HG03520 (cell line): ENCODE measurements around the gene NEURL1B.
"Not testable (repeated sequence)": the region's sequence is repeated elsewhere in the genome, so short reads cannot be mapped to it uniquely, and the experiment has no call there.

Experiments
- ATAC-seq: cut with Tn5 transposase; IDR thresholded peaks from one replicate; pipeline ENCODE4 v1.9.1; 2021; ENCODE audit warnings: mild to moderate bottlenecking, moderate library complexity; ENCODE audit not compliant: unreplicated experiment

Gene NEURL1B

DNA sequence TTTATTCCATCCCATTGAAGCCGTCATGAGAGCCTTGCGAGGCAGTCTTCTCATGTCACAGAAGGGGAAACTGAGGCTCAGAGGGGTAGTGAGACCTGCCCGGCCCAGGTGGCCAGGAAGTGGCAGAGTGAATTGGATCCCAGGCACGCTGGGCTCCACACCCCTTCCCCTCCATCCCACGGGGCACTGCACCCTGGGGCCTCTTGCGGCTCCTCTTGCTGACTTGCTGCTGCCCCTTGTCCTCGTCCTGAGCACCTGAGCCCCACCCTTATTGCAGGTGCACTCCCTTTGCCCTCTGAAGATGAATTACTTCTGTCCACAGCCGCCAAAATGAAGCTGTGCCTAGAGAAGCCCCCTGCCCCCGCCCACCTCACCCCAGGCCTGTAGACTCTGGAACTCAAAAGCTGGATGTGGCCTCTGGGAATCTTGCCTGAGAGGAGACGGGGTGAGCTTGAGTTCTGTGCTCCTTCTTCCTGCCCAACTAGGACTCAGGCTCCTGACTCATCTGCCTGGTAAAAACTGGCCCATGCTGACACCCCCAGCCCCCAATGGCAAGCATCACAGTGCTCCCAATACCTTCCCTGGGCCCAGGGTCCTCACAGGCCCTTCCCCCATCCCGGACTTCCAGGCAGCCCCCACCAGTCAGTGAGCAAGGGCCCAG is 6.4 kb downstream of the NEURL1B start:
- ATAC-seq = no peak

GRCh38 chr5:172648013-172648381 is 6.9 kb downstream of the NEURL1B start:
- ATAC-seq = no peak

GRCh38 chr5:172648755-172649154 is 7.7 kb downstream of the NEURL1B start:
- ATAC-seq = no peak

DNA sequence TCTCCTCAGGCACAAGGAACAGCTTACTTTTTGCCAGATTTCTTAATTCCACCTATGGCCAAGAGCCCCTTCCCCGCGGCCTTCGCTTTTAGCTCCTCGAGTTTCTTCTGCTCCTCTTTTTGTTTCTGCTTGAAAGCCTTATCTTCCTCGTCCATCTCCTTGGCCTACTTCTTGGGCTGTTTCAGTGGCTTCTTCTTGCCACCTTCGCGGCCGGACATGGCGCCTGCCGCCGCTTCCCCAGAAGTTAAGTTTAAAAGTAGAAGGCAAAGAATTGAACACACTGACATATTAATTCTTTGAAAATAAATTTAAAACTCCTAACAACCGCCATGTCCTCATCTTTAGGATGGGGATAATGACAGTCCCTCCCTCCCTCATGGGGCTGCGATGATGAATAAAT is 15.4 kb downstream of the NEURL1B start:
- ATAC-seq = not testable (repeated sequence)

DNA sequence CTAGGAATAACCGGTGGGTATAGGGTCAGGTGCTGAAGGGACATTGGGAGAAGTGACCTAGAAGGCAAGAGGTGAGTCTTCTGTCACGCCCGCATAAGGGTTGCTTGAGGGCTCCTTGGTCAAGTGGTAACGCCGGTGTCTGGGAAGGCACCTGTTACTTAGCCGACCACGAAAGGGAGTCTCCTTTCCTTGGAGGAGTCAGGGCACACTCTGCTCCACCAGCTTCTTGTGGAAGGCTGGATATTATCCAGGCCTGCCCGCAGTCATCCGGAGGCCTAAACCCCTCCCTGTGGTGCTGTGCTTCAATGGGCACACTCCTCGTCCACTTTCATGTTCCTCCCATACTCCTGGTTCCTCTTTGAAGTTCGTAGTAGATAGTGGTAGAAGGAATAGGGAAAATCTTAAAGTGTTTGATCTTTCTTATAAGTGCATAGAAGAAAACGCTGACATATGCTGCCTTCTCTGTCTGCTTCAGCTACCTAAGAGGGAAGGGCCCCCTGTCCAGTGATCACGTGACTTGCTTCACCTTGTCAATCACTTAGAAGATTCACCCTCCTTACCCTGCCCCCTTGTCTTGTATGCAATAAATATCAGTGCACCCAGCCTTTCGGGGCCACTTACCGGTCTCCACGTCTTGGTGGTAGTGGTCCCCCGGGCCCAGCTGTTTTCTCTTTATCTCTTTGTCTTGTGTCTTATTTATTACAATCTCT is 16.6 kb downstream of the NEURL1B start:
- not testable (repeated sequence) for ATAC-seq

DNA sequence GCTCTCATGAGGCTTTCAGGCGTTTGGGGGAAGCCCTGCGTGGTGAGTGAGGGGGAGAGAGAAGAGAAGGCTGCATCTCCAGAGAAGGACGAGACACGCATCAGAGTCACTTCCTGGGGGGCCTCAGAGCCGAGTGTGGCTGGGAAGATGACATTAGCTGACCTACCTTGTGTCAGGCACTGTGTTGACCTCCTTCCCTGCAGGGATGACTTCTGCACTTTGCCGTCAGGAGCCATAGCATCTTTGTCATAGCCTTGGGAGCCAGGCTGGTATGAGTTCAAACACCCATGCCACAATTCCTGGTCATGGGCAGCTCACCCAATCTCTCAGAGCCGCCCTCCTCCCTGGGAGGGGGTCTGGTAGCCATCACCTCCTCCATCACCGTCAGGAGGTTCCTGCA is 17.3 kb downstream of the NEURL1B start:
- ATAC-seq = no peak

DNA sequence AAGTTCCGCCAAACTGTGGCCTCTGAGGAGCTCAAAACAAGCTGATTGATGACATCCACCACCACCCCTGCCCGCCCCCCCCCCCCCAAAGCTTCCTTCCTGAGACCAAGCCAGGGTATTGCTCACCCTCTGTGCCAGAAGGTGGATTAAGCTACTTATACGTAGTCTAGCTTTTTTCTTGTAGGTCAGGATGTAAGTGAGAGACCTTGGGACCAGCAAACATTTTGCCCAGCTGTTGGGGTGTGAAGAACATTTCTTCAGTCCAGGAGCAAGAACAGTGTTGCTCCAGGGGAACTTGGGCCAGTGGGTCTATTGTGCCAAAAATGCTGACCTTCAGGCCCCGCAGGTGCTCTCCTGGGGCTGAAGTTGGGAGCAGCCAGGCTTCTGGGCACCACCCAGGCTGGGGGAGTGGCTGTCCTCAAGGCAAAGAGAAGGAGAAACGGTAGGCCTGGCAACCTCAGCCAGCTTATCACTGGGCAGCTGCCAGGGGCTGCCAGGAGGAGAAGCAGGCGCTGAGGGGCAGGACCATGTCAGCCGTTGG is 18.0 kb downstream of the NEURL1B start:
- ATAC-seq = no peak

GRCh38 chr5:172659570-172659908 is 18.5 kb downstream of the NEURL1B start:
- no peak for ATAC-seq

- no peak for ATAC-seq
These were observed 19.0 kb downstream of the NEURL1B start for GRCh38 chr5:172659909-172660628.

- ATAC-seq = no peak
These were observed 19.9 kb downstream of the NEURL1B start for GRCh38 chr5:172660974-172661373.

GRCh38 chr5:172661526-172661925 is 20.5 kb downstream of the NEURL1B start:
- no peak for ATAC-seq

DNA sequence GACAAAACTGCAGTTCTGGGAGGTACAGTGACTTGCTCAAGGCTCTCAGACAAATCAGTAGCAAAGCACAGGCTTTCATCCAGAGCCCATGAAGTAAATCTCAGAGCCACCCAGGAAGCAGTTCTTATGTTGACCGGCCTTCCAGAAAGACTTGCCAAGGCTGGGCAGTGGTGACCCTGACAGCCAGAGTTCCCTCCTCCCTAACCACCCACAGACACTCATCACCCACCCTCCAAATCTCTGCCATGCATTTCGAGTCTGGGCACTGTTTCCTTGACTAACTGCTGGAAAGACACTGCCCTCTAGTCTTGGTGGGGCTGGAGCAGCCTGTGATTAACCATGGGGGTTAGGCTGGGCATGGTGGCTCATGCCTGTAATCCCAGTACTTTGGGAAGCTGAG is 21.5 kb downstream of the NEURL1B start:
- ATAC-seq = no peak

GRCh38 chr5:172664018-172664417 is 23.0 kb downstream of the NEURL1B start:
- no peak for ATAC-seq

DNA sequence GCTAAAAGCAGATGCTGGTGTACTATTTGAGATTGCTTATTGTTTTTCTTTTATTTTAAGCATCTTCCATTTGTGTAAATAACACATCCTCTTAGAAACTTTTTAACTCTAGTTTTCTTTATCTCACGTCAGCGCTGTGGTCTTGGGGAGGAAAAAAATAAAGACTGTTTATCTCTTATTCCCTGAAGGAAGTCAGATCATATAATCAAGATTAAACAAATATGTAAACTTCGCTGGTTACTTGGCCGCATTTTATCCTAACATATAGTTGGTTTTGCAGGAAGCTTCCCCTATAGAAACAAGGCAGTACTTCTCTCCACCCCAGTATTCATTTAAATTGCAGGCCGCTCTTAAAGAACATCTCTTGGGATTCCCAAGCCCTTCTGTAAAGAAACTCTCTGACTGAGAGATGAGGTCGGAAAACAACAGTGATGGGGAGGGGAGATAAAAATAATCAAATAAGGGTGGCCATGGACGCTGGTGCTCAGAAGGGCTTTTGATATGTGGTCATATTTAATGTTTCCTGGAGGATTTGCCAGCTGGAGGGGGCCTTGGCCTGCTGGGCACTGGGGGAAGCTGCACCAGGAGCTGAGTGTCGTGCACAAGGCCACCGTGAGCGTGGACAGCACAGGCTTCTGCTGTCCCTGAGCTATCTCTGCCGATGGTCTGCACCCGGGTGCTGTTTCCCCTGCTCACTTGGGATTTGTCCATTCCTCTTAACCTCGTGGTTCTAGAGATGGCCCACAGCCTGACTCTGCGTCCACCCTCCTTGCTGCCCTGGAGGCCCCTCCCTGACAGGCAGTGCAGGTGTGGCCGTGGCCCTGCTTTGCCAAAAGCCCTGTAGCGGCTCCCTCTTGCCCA is 23.8 kb downstream of the NEURL1B start:
- no peak for ATAC-seq

DNA sequence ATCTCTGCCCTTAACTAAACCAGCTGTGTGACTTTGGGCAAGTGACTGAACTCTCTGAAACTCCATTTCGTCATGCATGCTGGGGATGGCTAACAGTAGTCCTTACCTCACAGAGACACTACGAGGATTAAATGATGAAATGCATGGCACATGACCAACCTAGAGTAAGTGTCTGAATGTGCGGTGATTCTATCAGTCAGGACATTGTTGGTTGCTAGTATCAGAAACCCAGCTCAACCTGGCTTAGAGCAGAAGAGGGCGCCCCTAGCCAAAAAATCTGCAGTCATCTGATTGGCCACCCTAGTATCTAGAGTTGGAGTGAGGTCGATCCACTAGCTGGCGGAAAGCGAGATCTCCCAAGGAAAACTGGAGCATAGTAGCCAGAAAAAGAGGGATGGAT is 25.2 kb downstream of the NEURL1B start:
- ATAC-seq = no peak

DNA sequence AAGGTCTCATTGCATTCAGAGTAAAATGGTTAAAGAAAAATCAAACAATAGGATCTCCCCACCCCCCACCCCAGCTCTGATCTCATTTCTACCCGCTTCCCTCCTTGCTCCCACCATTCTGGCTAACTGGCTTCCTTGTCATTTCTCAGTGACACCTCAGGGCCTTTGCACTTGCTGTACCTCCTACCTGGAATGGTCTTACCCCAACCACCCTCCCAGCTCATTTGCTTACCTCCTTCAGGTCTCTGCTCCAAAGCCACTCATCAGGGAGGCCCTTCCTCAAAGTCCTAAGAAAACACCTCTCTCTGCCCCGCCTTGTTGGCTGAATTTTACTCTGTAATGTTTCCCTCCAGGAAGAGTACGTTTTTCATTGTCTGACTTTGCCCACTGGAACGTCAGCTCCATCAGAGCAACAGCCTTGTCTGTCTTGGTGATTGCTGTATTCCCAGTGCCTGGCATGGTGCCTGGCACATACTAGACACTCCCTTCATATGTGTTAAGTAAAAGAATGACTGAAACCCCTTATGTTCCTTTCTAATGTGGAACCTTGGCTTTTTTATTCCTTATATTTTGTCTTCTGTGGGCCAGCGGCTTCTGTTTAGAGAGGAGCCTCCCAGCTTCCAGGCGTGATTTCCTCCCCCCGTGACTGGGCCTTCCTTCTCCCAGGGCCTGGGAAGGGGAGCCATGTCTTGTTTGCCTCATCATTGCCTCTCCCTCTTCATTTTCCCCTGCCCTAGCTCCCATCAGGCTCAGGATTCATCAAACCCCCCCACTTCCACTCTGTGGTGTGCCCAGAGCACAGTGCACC is 26.9 kb downstream of the NEURL1B start:
- no peak for ATAC-seq

DNA sequence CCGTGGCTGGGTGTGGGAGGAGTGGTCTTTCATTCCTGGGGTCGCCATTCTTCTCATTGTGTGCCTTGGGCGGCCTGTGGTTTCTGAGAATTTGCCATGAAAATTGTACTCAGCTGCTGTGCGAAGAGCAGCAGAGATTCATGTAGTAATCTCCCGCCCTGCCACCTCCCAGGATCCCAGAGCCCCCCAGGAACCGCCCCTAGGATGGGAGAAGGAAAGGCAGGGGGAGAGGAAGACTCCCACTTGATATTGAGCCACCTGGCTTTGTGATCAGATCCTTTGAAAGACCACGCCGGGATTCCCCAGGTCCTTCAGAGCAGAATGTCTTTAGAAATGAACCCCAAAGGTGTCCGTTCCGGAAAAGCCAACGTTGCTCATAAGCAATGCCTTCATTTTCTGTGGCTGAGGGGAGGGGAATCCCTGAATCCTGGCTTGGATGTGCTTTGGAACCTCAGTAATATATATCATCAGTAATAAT is 27.6 kb downstream of the NEURL1B start:
- ATAC-seq = no peak

DNA sequence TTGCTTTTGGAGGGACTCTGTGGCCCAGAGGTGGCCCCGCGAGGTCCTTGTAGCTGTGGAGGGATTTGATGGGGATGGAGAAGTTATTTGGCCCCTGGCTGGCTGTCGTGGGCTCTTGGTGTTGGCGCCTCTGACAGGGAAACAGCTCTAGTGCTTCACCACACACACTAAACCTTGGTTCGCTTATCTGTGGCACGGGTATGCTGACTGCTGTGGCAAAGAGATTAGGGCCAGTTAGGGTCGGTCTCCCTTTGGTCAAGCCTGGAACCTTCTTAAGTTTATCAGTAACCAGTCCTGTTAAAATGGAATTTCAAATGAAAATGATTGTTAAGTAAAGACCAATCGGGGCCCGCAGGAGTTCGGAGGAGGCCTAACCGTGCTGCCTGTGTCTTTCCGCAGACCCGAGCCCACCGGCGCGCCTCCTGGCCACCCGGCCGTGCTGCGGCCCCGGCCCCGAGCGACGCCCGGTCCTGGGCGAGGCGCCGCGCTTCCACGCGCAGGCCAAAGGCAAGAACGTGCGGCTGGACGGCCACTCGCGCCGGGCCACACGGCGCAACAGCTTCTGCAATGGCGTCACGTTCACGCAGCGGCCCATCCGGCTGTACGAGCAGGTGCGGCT is 28.4 kb downstream of the NEURL1B start:
- ATAC-seq = no peak

DNA sequence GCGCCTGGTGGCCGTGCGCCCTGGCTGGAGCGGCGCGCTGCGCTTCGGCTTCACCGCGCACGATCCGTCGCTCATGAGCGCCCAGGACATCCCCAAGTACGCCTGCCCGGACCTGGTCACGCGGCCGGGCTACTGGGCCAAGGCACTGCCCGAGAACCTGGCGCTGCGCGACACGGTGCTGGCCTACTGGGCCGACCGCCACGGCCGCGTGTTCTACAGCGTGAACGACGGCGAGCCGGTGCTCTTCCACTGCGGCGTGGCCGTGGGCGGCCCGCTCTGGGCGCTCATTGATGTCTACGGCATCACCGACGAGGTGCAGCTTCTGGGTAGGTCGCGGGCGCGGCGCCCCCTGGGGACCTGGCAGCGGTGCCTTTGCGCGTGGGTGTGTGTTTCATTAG is 28.9 kb downstream of the NEURL1B start:
- ATAC-seq = no peak

GRCh38 chr5:172670444-172670843 is 29.4 kb downstream of the NEURL1B start:
- ATAC-seq = no peak
